ENCODE measurements around the gene TEAD3. TPM values are rescaled to one million over a fixed set of nuclear protein-coding genes. Genes with fewer than 3 reads are reported as not detected.

The TEAD3 gene
- total RNA-seq, 2 experiments from 2014 or later: not detected

- Histone ChIP-seq H3K9me2 (ENCODE audit: insufficient read depth, low read length) (no peaks in the 10 kb centered on the region), H3K4me1 (ENCODE audit: insufficient read depth, low read length, poor library complexity, severe bottlenecking) (no peaks in the 10 kb centered on the region), H3K36me3 (ENCODE audit: insufficient read depth, low read length) (no peaks in the 10 kb centered on the region), H3K4me2 (ENCODE audit: low read length) (no peak overlapping the region), H2AFZ (ENCODE audit: low read length) (no peak overlapping the region), H3K9me3 (ENCODE audit: low read length) (no peaks in the 10 kb centered on the region), H3K4me3 (ENCODE audit: low read depth, low read length, poor library complexity, severe bottlenecking) (no peak overlapping the region), H3K27ac (ENCODE audit: low read depth, low read length, poor library complexity, severe bottlenecking) (no peak overlapping the region), H4K20me1 (ENCODE audit: insufficient read depth, low read length) (no peaks in the 10 kb centered on the region), H3K79me2 (ENCODE audit: insufficient read depth, low read depth, low read length) (no peaks in the 10 kb centered on the region)
- BruUV-seq (replicated peaks): no TSS peak
- no peak for TF ChIP-seq EZH2phosphoT487 (IDR thresholded peaks at IDR 0.05; ENCODE audit: borderline replicate concordance, low read depth, low read length)
- TF ChIP-seq CTCF (conservative IDR thresholded peaks at IDR 0.05; ENCODE audit: low read length): no peak
- CTCF ChIA-PET (ENCODE audit: unreplicated experiment): no interaction called here
- POLR2A ChIA-PET: interaction anchor here (0.6 kb wide), 1 partner anchor 120 kb away, joined by 5 read pairs; no protein-coding TSS in a partner anchor
- intact Hi-C loops (cut with micrococcal nuclease; ENCODE audit: unreplicated experiment): loop anchor here (5.0 kb wide), 2 partner anchors 233 to 433 kb away; no protein-coding TSS in a partner anchor
- DNase-seq (ENCODE audit: low spot score): no peak
These were observed 27.6 kb upstream of the TEAD3 start for GRCh38 chr6:35524380-35525020.

DNA sequence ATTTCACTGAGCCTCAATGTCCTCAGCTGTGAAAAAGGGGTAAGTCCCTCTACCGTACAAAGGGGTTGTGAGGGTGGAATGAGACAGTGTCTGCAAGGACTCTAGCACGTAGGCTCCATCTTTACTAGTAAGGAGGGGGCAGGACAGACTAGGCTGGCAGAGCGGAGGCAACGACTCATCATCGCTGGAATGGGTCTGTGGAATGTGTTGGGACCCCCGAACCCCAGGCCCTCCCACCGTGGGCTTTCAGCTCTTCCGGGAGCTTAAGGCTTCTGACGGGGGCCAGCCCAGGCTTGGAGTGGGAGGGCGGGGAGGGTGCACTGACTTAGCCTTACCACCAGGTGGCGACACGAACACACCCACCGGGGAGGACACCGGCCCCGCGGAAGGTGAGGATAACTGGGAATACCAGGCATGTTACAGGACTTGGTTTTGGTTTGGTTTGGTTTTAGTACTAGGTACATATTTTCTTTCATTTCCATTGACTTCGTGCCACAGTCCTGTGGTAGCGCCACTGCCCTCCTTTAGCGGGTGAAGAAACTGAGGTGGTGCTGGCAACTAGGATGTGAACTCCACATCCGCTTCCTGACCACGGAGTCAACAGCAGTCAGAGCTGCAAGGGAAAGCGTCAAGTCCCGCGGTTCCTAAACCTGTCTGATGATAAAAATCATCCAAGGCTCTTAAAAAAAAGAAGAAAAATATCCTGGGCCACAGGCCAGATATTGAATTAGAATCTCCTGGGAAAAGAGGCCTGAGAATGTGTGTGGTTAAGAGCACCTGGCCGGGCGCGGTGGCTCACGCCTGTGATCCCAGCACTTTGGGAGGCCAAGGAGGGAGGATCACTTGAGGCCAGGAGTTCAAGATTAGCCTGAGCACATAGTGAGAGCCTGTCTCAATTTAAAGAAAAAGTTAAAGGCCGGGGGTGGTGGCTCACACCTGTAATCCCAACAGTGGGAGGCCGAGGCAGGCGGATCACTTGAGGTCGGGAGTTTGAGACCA, 26.1 kb upstream of the TEAD3 start:
- peak overlapping the region; percentile 42; the same call in 1 of the 2 replicates for H3K4me2 ChIP-seq (ENCODE audit: low read length)
- intact Hi-C loops (cut with micrococcal nuclease; ENCODE audit: unreplicated experiment): loop anchor here (1.0 to 5.0 kb wide), 3 partner anchors 214 to 434 kb away; partner anchors contain the start of gene ARMC12
- POLR2A ChIA-PET: interaction anchor here (0.6 to 0.7 kb wide), 3 partner anchors 66 to 313 kb away, joined by 3 to 5 read pairs (median 3); no protein-coding TSS in a partner anchor

More for the DNA sequence above, 26.1 kb upstream of the TEAD3 start:
- Histone ChIP-seq H4K20me1 (ENCODE audit: insufficient read depth, low read length) (no peaks in the 10 kb centered on the region), H3K79me2 (ENCODE audit: insufficient read depth, low read depth, low read length) (no peaks in the 10 kb centered on the region), H3K9me2 (ENCODE audit: insufficient read depth, low read length) (no peaks in the 10 kb centered on the region), H3K27ac (ENCODE audit: low read depth, low read length, poor library complexity, severe bottlenecking) (no peak overlapping the region), H3K4me3 (ENCODE audit: low read depth, low read length, poor library complexity, severe bottlenecking) (peak overlapping the region; percentile 6), H3K4me1 (ENCODE audit: insufficient read depth, low read length, poor library complexity, severe bottlenecking) (no peaks in the 10 kb centered on the region), H3K9me3 (ENCODE audit: low read length) (no peaks in the 10 kb centered on the region), H2AFZ (ENCODE audit: low read length) (peak overlapping the region; percentile 54; the same call in 1 of the 2 replicates), H3K36me3 (ENCODE audit: insufficient read depth, low read length) (no peaks in the 10 kb centered on the region)
- TF ChIP-seq EZH2phosphoT487 (IDR thresholded peaks at IDR 0.05; ENCODE audit: borderline replicate concordance, low read depth, low read length): no peak
- TF ChIP-seq CTCF (conservative IDR thresholded peaks at IDR 0.05; ENCODE audit: low read length): peak; percentile 97
- no TSS peak for BruUV-seq (replicated peaks)
- DNase-seq (ENCODE audit: low spot score): peak; percentile 72
- CTCF ChIA-PET (ENCODE audit: unreplicated experiment): interaction anchor here (0.5 to 1.4 kb wide), 28 partner anchors 12 to 1258 kb away, joined by 3 to 12 read pairs (median 5); partner anchors contain the start of gene DEF6
